Measurements from ENCODE around the gene LRRC75A. TPM values are rescaled to one million over a fixed set of nuclear protein-coding genes. Genes with fewer than 3 reads are reported as not detected.

The LRRC75A gene
- total RNA-seq, 1 experiment from 2014 or later: 10.1 TPM

DNA sequence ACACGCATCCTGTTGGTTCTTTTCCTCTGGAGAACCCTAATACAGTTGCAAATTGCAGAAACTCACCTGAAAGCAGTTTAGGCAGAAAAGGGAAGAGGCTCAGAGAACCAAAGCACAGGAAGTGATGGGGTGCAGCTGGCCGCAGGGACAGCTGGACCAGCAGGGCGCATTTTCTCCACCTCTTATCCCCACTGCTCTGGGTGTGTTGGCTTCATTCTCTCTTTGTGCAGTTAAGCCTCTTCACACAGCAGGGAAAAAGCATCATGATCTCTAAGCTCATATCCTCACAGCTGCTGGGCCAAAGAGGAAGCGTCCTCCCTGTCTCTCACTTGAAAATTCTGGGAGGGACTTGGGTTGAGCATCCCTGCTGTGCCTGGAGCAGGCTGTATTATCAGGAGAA is 20.0 kb upstream of the LRRC75A start:
- no peak overlapping the region for H2BK120ac ChIP-seq (ENCODE audit: low read depth, low read length, poor library complexity, severe bottlenecking)
- no peak overlapping the region for H3K23ac ChIP-seq (ENCODE audit: insufficient read length, low read depth, low read length)
- Mint-ChIP-seq H3K27me3 (ENCODE audit: low read depth) (peaks cover 41% of the 10 kb centered on the region), H3K36me3 (ENCODE audit: insufficient read depth in 1 of 3, low read depth in 3 of 3) (peaks cover 0 to 3% (median 0%) of the 10 kb centered on the region in 3 experiments; a peak in 2 of 7 replicates), H3K9me3 (no peaks in the 10 kb centered on the region), H3K4me1 (peaks cover 24 to 26% of the 10 kb centered on the region in 2 experiments), H3K27ac (peak overlapping the region in 2 of 3 experiments; percentile 13 to 84; a peak in 5 of 7 replicates), H3K4me3 (peak overlapping the region in 1 of 2 experiments; percentile 22; a peak in 1 of 5 replicates)
- H3T11ph ChIP-seq (ENCODE audit: low read length): no peak overlapping the region
- no peaks in the 10 kb centered on the region for H3K27me3 ChIP-seq (ENCODE audit: insufficient read depth, low read length)
- H2BK12ac ChIP-seq (ENCODE audit: insufficient read length, low read depth, low read length): no peak overlapping the region
- no peak overlapping the region for H3K4ac ChIP-seq (ENCODE audit: low read depth, low read length)
- H2AK5ac ChIP-seq (ENCODE audit: insufficient read length, low read length): no peak overlapping the region
- H4K5ac ChIP-seq (ENCODE audit: insufficient read length, low read depth, low read length): no peak overlapping the region
- H3K23me2 ChIP-seq (ENCODE audit: insufficient read length, low read depth, low read length, poor library complexity, severe bottlenecking): no peaks in the 10 kb centered on the region
- H3K9ac ChIP-seq (ENCODE audit: extremely low read depth, insufficient read length, low read length): no peak overlapping the region
- H3K4me2 ChIP-seq (ENCODE audit: insufficient read depth, insufficient read length, low read length): no peak overlapping the region
- H2AFZ ChIP-seq (ENCODE audit: low read length): no peak overlapping the region
- H4K8ac ChIP-seq (replicated peaks; ENCODE audit: insufficient read length, low read depth, low read length): no peak overlapping the region
- H2BK20ac ChIP-seq (ENCODE audit: low read depth, low read length, poor library complexity, severe bottlenecking): no peak overlapping the region
- no peaks in the 10 kb centered on the region for H3K79me1 ChIP-seq (ENCODE audit: insufficient read depth, low read depth, low read length, poor library complexity, severe bottlenecking)
- no peak overlapping the region for H3K14ac ChIP-seq (ENCODE audit: insufficient read depth, low read length)
- no peak overlapping the region for H4K91ac ChIP-seq (ENCODE audit: insufficient read length, low read depth, low read length)
- peaks cover 11% of the 10 kb centered on the region; the same call in 1 of the 2 replicates for H3K4me1 ChIP-seq (ENCODE audit: insufficient read depth, low read length)
- no peaks in the 10 kb centered on the region for H3K9me3 ChIP-seq (ENCODE audit: control insufficient read depth, low read depth, low read length)
- H4K20me1 ChIP-seq (ENCODE audit: control insufficient read depth, insufficient read depth, insufficient read length): no peaks in the 10 kb centered on the region
- TF ChIP-seq, protein P1, sequence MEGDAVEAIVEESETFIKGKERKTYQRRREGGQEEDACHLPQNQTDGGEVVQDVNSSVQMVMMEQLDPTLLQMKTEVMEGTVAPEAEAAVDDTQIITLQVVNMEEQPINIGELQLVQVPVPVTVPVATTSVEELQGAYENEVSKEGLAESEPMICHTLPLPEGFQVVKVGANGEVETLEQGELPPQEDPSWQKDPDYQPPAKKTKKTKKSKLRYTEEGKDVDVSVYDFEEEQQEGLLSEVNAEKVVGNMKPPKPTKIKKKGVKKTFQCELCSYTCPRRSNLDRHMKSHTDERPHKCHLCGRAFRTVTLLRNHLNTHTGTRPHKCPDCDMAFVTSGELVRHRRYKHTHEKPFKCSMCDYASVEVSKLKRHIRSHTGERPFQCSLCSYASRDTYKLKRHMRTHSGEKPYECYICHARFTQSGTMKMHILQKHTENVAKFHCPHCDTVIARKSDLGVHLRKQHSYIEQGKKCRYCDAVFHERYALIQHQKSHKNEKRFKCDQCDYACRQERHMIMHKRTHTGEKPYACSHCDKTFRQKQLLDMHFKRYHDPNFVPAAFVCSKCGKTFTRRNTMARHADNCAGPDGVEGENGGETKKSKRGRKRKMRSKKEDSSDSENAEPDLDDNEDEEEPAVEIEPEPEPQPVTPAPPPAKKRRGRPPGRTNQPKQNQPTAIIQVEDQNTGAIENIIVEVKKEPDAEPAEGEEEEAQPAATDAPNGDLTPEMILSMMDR (conservative IDR thresholded peaks at IDR 0.05): no peak
- DNase-seq: peak; percentile 51
- no peaks in the 10 kb centered on the region for H3K79me2 ChIP-seq (ENCODE audit: insufficient read depth, low read length)
- WGBS (ENCODE audit: extremely low coverage, insufficient read length, low lambda C conversion rate): no CpG with 5 or more reads among the region's 4 CpGs
- H2BK15ac ChIP-seq (ENCODE audit: low read depth, low read length): no peak overlapping the region
- H3K27ac ChIP-seq (ENCODE audit: insufficient read length, low read depth, low read length): no peak overlapping the region
- no peak overlapping the region for H2BK5ac ChIP-seq (ENCODE audit: insufficient read length, low read length)
- no peak overlapping the region for H3K56ac ChIP-seq (ENCODE audit: insufficient read length, low read depth, low read length)
- no peak overlapping the region for H3K18ac ChIP-seq (ENCODE audit: insufficient read length, low read depth, low read length)
